DOHH2 (cell line): Measurements from ENCODE around the gene SH3RF3.
"Not testable (repeated sequence)": the region's sequence is repeated elsewhere in the genome, so short reads cannot be mapped to it uniquely, and the experiment has no call there.

Source experiments
- H3F3A ChIP-seq: fragments of 200-600 bp; sonication (generic), shearing (Covaris generic); 2 replicates; pipeline ENCODE4 v1.6.0; 2016; ENCODE audit warnings: antibody characterized with exemption, mild to moderate bottlenecking; ENCODE audit not compliant: control insufficient read depth, insufficient read depth
- H3K27ac ChIP-seq: fragments of 200-600 bp; sonication (generic); 2 replicates; pipeline ENCODE4 v1.5.1; 2014; ENCODE audit warnings: low read depth, mild to moderate bottlenecking, low read length, moderate library complexity
- H3K27me3 ChIP-seq: fragments of 200-600 bp; sonication (generic); 2 replicates; pipeline ENCODE4 v1.6.1; 2014; ENCODE audit warnings: mild to moderate bottlenecking, low read length, mixed read lengths; ENCODE audit not compliant: control insufficient read depth
- H3K36me3 ChIP-seq: fragments of 200-600 bp; sonication (generic); 2 replicates; pipeline ENCODE4 v1.6.1; 2014; ENCODE audit warnings: mild to moderate bottlenecking, low read length, moderate library complexity, mixed read lengths; ENCODE audit not compliant: control insufficient read depth
- H3K4me1 ChIP-seq: fragments of 200-600 bp; sonication (generic); 2 replicates; pipeline ENCODE4 v1.6.1; 2014; ENCODE audit warnings: mild to moderate bottlenecking, low read length, mixed read lengths; ENCODE audit not compliant: control insufficient read depth
- H3K4me2 ChIP-seq: fragments of 200-600 bp; sonication (generic); 2 replicates; pipeline ENCODE4 v1.6.0; 2014; ENCODE audit warnings: mild to moderate bottlenecking, low read length, moderate library complexity
- H3K4me3 ChIP-seq: fragments of 200-600 bp; sonication (generic); 2 replicates; pipeline ENCODE4 v1.5.1; 2014; ENCODE audit warnings: mild to moderate bottlenecking, low read length, mixed read lengths
- H3K79me2 ChIP-seq: fragments of 200-600 bp; sonication (generic); 2 replicates; pipeline ENCODE4 v1.6.1; 2014; ENCODE audit warnings: mild to moderate bottlenecking, low read length, mixed read lengths; ENCODE audit not compliant: control insufficient read depth
- H3K9me2 ChIP-seq: fragments of 200-600 bp; sonication (generic); replicated peaks from 2 replicates; pipeline ENCODE4 v1.6.1; 2014; ENCODE audit warnings: mild to moderate bottlenecking, low read length, mixed read lengths; ENCODE audit not compliant: control insufficient read depth
- H3K9me3 ChIP-seq: fragments of 200-600 bp; sonication (generic); 2 replicates; pipeline ENCODE4 v1.6.1; 2014; ENCODE audit warnings: antibody characterized with exemption, low read length, mixed read lengths; ENCODE audit not compliant: control insufficient read depth, insufficient read depth
- H4K20me1 ChIP-seq: fragments of 200-600 bp; sonication (generic); 2 replicates; pipeline ENCODE4 v1.6.0; 2014; ENCODE audit warnings: low read depth, mild to moderate bottlenecking, antibody characterized with exemption, low read length, moderate library complexity; ENCODE audit not compliant: control insufficient read depth, insufficient read depth
- EZH2phosphoT487 ChIP-seq: fragments of 200-600 bp; sonication (generic); IDR thresholded peaks from 2 replicates; pipeline ENCODE4 v1.6.1; 2017; ENCODE audit warnings: borderline replicate concordance, mild to moderate bottlenecking, antibody characterized with exemption, low read length, moderate library complexity, mixed read lengths
- TF ChIP-seq, protein P1 (sequence below): fragments of 200-600 bp; sonication (generic); IDR thresholded peaks from one replicate; pipeline ENCODE4 v1.5.1; 2014; ENCODE audit warnings: antibody characterized with exemption, mild to moderate bottlenecking, low read depth, low read length; ENCODE audit not compliant: poor library complexity, severe bottlenecking

Gene SH3RF3

DNA sequence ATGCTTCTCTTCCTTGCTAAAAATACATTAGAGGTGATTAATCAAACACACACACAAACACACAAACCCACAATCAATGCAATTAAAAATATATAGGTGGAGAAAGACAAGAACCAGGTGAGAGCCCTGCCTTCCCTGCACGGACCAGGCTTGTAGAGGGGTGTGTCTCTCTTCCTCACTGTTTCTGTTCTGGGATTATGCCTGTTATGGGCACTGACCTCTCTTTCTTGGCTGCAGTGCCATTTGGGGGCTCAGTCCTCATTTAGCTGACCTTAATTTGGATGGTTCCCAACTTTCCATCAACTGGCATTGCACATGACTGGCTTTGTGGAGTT is 89.8 kb downstream of the SH3RF3 start:
- no peak overlapping the region for H3K4me2 ChIP-seq
- H3K9me2 ChIP-seq, result no peaks in the 10 kb centered on the region
- no peaks in the 10 kb centered on the region for H3F3A ChIP-seq
- no peaks in the 10 kb centered on the region for H4K20me1 ChIP-seq
- peaks cover 10% of the 10 kb centered on the region for H3K27me3 ChIP-seq
- no peaks in the 10 kb centered on the region for H3K79me2 ChIP-seq
- no peak overlapping the region for H3K4me3 ChIP-seq
- no peak overlapping the region for H3K27ac ChIP-seq
- no peaks in the 10 kb centered on the region for H3K36me3 ChIP-seq
- H3K9me3 ChIP-seq, result no peaks in the 10 kb centered on the region
- no peak for TF ChIP-seq EZH2phosphoT487
- TF ChIP-seq, protein P1, sequence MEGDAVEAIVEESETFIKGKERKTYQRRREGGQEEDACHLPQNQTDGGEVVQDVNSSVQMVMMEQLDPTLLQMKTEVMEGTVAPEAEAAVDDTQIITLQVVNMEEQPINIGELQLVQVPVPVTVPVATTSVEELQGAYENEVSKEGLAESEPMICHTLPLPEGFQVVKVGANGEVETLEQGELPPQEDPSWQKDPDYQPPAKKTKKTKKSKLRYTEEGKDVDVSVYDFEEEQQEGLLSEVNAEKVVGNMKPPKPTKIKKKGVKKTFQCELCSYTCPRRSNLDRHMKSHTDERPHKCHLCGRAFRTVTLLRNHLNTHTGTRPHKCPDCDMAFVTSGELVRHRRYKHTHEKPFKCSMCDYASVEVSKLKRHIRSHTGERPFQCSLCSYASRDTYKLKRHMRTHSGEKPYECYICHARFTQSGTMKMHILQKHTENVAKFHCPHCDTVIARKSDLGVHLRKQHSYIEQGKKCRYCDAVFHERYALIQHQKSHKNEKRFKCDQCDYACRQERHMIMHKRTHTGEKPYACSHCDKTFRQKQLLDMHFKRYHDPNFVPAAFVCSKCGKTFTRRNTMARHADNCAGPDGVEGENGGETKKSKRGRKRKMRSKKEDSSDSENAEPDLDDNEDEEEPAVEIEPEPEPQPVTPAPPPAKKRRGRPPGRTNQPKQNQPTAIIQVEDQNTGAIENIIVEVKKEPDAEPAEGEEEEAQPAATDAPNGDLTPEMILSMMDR, result no peak
- H3K4me1 ChIP-seq, result no peaks in the 10 kb centered on the region

DNA sequence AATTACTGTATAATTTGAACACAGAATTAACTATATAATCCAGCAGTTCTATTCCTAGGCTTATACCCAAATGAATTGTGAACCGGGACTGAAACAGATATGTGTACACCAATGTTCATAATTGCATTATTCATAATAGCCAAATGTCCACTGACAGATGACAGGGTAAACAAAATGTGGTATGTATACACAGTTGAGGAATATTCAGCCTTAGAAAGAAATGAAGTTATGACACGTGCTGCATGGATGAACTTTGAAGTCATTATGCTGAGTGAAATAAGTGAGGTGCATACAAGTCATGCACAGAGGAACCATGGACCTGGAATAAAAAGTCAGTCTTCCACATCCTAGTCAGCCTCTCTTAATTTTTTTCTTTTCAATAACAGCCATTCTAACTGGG is 91.9 kb downstream of the SH3RF3 start:
- H4K20me1 ChIP-seq, result no peaks in the 10 kb centered on the region
- H3F3A ChIP-seq, result no peaks in the 10 kb centered on the region
- H3K4me2 ChIP-seq, result no peak overlapping the region
- no peaks in the 10 kb centered on the region for H3K36me3 ChIP-seq
- H3K9me3 ChIP-seq, result no peaks in the 10 kb centered on the region
- no peaks in the 10 kb centered on the region for H3K9me2 ChIP-seq
- no peaks in the 10 kb centered on the region for H3K4me1 ChIP-seq
- H3K79me2 ChIP-seq, result no peaks in the 10 kb centered on the region
- peaks cover 10% of the 10 kb centered on the region for H3K27me3 ChIP-seq
- no peak for TF ChIP-seq EZH2phosphoT487
- TF ChIP-seq, protein P1, result no peak
- no peak overlapping the region for H3K27ac ChIP-seq
- no peak overlapping the region for H3K4me3 ChIP-seq

DNA sequence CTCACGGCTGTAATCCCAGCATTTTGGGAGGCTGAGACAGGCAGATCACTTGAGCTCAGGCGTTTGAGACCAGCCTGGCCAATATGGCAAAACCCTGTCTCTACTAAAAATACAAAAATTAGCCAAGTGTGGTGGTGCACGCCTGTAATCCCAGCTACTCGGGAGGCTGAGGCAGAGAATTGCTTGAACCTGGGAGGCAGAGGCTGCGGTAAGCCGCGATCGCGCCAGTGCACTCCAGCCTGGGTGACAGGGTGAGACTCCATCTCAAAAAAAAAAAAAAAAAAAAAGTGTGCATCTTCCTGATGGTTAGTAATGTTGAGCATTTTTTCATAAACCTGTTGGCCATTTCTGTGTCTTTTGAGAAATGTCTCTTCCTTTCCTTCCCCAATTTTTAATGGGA is 92.3 kb downstream of the SH3RF3 start:
- not testable (repeated sequence) for H3K4me1 ChIP-seq, H3F3A ChIP-seq, H3K9me3 ChIP-seq, H3K4me3 ChIP-seq, H3K27ac ChIP-seq, H3K79me2 ChIP-seq, H3K36me3 ChIP-seq, H3K9me2 ChIP-seq, H3K4me2 ChIP-seq, H4K20me1 ChIP-seq
- H3K27me3 ChIP-seq, result peaks cover 10% of the 10 kb centered on the region

DNA sequence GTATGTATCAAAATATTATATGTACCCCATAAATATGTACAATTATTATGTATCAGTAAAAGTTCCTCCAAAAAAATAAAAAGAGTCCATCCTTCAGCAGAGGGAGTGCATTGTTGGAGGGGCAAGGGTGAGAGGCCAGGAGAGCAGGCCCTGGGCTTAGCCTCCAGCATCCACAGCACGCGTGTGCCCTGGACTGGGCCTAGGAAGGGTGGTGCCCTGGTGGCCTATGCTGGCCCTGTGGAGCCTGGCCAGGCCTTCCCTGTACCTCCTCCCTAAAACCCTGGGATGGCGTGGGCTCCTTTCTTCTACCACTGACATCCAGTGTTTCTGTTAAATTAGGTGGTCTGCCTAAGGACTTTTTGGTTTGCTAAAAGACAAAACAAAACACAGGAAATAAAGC is 93.4 kb downstream of the SH3RF3 start:
- H3K4me3 ChIP-seq, result no peak overlapping the region
- H3F3A ChIP-seq, result no peaks in the 10 kb centered on the region
- H3K9me2 ChIP-seq, result no peaks in the 10 kb centered on the region
- H3K79me2 ChIP-seq, result no peaks in the 10 kb centered on the region
- no peak overlapping the region for H3K4me2 ChIP-seq
- H3K36me3 ChIP-seq, result no peaks in the 10 kb centered on the region
- no peak overlapping the region for H3K27ac ChIP-seq
- H4K20me1 ChIP-seq, result no peaks in the 10 kb centered on the region
- TF ChIP-seq, protein P1, result no peak
- no peak for TF ChIP-seq EZH2phosphoT487
- H3K4me1 ChIP-seq, result no peaks in the 10 kb centered on the region
- peaks cover 10% of the 10 kb centered on the region for H3K27me3 ChIP-seq
- H3K9me3 ChIP-seq, result no peaks in the 10 kb centered on the region
